HepG2 (cell line): Measurements from ENCODE around the gene PMVK. TPM values are rescaled to one million over a fixed set of nuclear protein-coding genes. Genes with fewer than 3 reads are reported as not detected.
A peak's percentile ranks its signal among the peaks of the same experiment; 100 is the strongest.

Experiments
- ATF7 ChIP-seq, 2 experiments: fragments of 450-650 bp in 1 of 2; sonication (generic) in 1 of 2; formaldehyde crosslinking in 1 of 2; IDR thresholded peaks; 2 replicates each; pipeline versions ENCODE4 v1.4.0 to v1.6.1; 2016 to 2020; ENCODE audit warnings: antibody characterized with exemption in 1 of 2, mild to moderate bottlenecking in 1 of 2, missing genetic modification reagents in 1 of 2
- ATM ChIP-seq: fragments of 450-650 bp; IDR thresholded peaks from 2 replicates; pipeline ENCODE4 v1.7.1; 2017; ENCODE audit warnings: mild to moderate bottlenecking, borderline replicate concordance
- CSRNP1 ChIP-seq: sonication (generic); formaldehyde crosslinking; IDR thresholded peaks from 2 replicates; pipeline ENCODE4 v1.8.1; 2023; ENCODE audit warnings: mild to moderate bottlenecking, missing genetic modification reagents
- DDIT3 ChIP-seq: sonication (generic); formaldehyde crosslinking; IDR thresholded peaks from 2 replicates; pipeline ENCODE4 v1.4.0; 2020; ENCODE audit warnings: mild to moderate bottlenecking, missing genetic modification reagents
- FOXA3 ChIP-seq: IDR thresholded peaks from 2 replicates; pipeline ENCODE4 v1.6.1; 2016; ENCODE audit warnings: missing genetic modification reagents, missing compliant biosample characterization
- FOXO4 ChIP-seq: sonication (generic); formaldehyde crosslinking; conservative IDR thresholded peaks from 2 replicates; pipeline ENCODE4 v1.8.1; 2023; ENCODE audit warnings: missing genetic modification reagents
- HCFC1 ChIP-seq: fragments of 150-350 bp; IDR thresholded peaks from 2 replicates; pipeline ENCODE4 v1.6.1; 2014; ENCODE audit warnings: low read depth, low read length
- KDM5B ChIP-seq: sonication (generic); formaldehyde crosslinking; IDR thresholded peaks from 2 replicates; pipeline ENCODE4 v1.4.0; 2020; ENCODE audit warnings: missing genetic modification reagents, mild to moderate bottlenecking, borderline replicate concordance
- LCORL ChIP-seq, 2 experiments: fragments of 450-650 bp in 1 of 2; sonication (generic) in 1 of 2; formaldehyde crosslinking in 1 of 2; IDR thresholded peaks; 2 replicates each; pipeline versions ENCODE4 v1.5.0 to v1.6.1; 2017 to 2020; ENCODE audit warnings: antibody characterized with exemption in 1 of 2, missing genetic modification reagents in 1 of 2
- NCOA1 ChIP-seq: sonication (generic); formaldehyde crosslinking; IDR thresholded peaks from 2 replicates; pipeline ENCODE4 v1.9.0; 2021; ENCODE audit warnings: missing genetic modification reagents
- RFXANK ChIP-seq: IDR thresholded peaks from 2 replicates; pipeline ENCODE4 v1.6.1; 2016
- SRSF1 ChIP-seq: fragments of 200-400 bp; formaldehyde crosslinking; optimal IDR thresholded peaks from 2 replicates; pipeline ENCODE3; 2017; ENCODE audit warnings: mild to moderate bottlenecking, low read depth, low read length, moderate library complexity
- THRA ChIP-seq: sonication (generic); formaldehyde crosslinking; IDR thresholded peaks from 2 replicates; pipeline ENCODE4 v1.4.0; 2020; ENCODE audit warnings: missing genetic modification reagents, borderline replicate concordance
- YEATS4 ChIP-seq: sonication (generic); formaldehyde crosslinking; IDR thresholded peaks from 2 replicates; pipeline ENCODE4 v1.4.0; 2020; ENCODE audit warnings: missing genetic modification reagents, borderline replicate concordance
- ZGPAT ChIP-seq: IDR thresholded peaks from 2 replicates; pipeline ENCODE4 v1.6.1; 2016; ENCODE audit warnings: mild to moderate bottlenecking
- ZNF501 ChIP-seq: sonication (generic); formaldehyde crosslinking; IDR thresholded peaks from 2 replicates; pipeline ENCODE4 v1.5.1; 2020; ENCODE audit warnings: mild to moderate bottlenecking, moderate library complexity, missing genetic modification reagents
- ZNF546 ChIP-seq: sonication (generic); formaldehyde crosslinking; conservative IDR thresholded peaks from 2 replicates; pipeline ENCODE4 v1.8.1; 2023; ENCODE audit warnings: mild to moderate bottlenecking, missing genetic modification reagents
- ZNF614 ChIP-seq: IDR thresholded peaks from 2 replicates; pipeline ENCODE4 v1.6.1; 2018; ENCODE audit warnings: missing biosample characterization, missing genetic modification reagents, inconsistent platforms, borderline replicate concordance
- ZNF724P ChIP-seq: sonication (generic); formaldehyde crosslinking; IDR thresholded peaks from 2 replicates; pipeline ENCODE4 v1.8.0; 2022; ENCODE audit warnings: missing genetic modification reagents, borderline replicate concordance
- ZNF776 ChIP-seq: sonication (generic); formaldehyde crosslinking; IDR thresholded peaks from 2 replicates; pipeline ENCODE4 v1.4.0; 2020; ENCODE audit warnings: mild to moderate bottlenecking, missing genetic modification reagents
- ZNF839 ChIP-seq: sonication (generic); formaldehyde crosslinking; IDR thresholded peaks from 2 replicates; pipeline ENCODE4 v1.4.0; 2020; ENCODE audit warnings: missing genetic modification reagents, mild to moderate bottlenecking, borderline replicate concordance
- ZZZ3 ChIP-seq: sonication (generic); formaldehyde crosslinking; IDR thresholded peaks from 2 replicates; pipeline ENCODE4 v1.4.0; 2020; ENCODE audit warnings: missing genetic modification reagents, mild to moderate bottlenecking, borderline replicate concordance
- polyA plus RNA-seq, 8 experiments: library from polyadenylated mRNA; depleted of rRNA in 3 of 8; stranded (reverse) in 7 of 8; unstranded in 1 of 8; fragments of >200 nt; fragmentation: Illumina TruSeq in 4 of 8; extraction: Trizol in 4 of 8; gene quantifications; 2 replicates each; pipeline versions ENCODE4 v1.2.1 to v1.2.3, GENCODE V29; 2011 to 2016; ENCODE audit warnings: low read depth in 4 of 8, missing spikeins in 1 of 8, mixed read lengths in 1 of 8; ENCODE audit not compliant: insufficient read depth in 1 of 8
- total RNA-seq, 5 experiments: library from RNA; depleted of rRNA; stranded (reverse); fragments of >200 nt; fragmentation: Illumina TruSeq; extraction: Trizol; gene quantifications; 2 replicates each; pipeline ENCODE4 v1.2.3, GENCODE V29; 2016; ENCODE audit warnings: low read depth in 1 of 5

The PMVK gene
- total and polyA plus RNA-seq, 2 of the 13 experiments (the other 11 are each of a cell fraction or from before 2014, with no cell fraction given): 3.9 to 12.6 TPM

GRCh38 chr1:154961207-154962155, 25.0 kb upstream of the PMVK start, which contains the start of gene PYGO2 (continued):
- TF ChIP-seq NCOA1 (CRISPR knock-in tag) (peak; percentile 46; the same call in 1 of the 2 replicates), ZNF501 (CRISPR knock-in tag) (peak; percentile 57; the same call in 1 of the 2 replicates), ZNF724P (no peak), DDIT3 (no peak), ZNF614 (CRISPR knock-in tag) (peak; percentile 59; the same call in 1 of the 2 replicates), FOXO4 (CRISPR knock-in tag) (0 out of 2 replicates have a peak, but pooled peaks have one; percentile 53), ZGPAT (CRISPR knock-in tag) (peak; percentile 88), ZZZ3 (CRISPR knock-in tag) (no peak), FOXA3 (peak; percentile 41), HCFC1 (no peak; the same call in 1 of the 2 replicates), YEATS4 (CRISPR knock-in tag) (peak; percentile 93), KDM5B (CRISPR knock-in tag) (peak; percentile 62; the same call in 1 of the 2 replicates), ATF7 (IDR thresholded peaks at IDR 0.05) (no peak), ATF7 (CRISPR knock-in tag; IDR thresholded peaks at IDR 0.05) (0 out of 2 replicates have a peak, but pooled peaks have one; percentile 51), LCORL (IDR thresholded peaks at IDR 0.05) (no peak), LCORL (CRISPR knock-in tag; IDR thresholded peaks at IDR 0.05) (peak; percentile 78; the same call in 1 of the 2 replicates), RFXANK (CRISPR knock-in tag) (0 out of 2 replicates have a peak, but pooled peaks have one; percentile 38), THRA (CRISPR knock-in tag) (peak; percentile 37; the same call in 1 of the 2 replicates), ZNF776 (CRISPR knock-in tag) (peak; percentile 80), ZNF546 (CRISPR knock-in tag) (peak; percentile 81), ZNF839 (CRISPR knock-in tag) (peak; percentile 46; the same call in 1 of the 2 replicates), CSRNP1 (CRISPR knock-in tag) (peak; percentile 75), ATM (no peak), SRSF1 (peak; percentile 68)
